Hepatocyte (in vitro differentiated cells): Measurements from ENCODE around the gene PTGES. TPM values are rescaled to one million over a fixed set of nuclear protein-coding genes. Genes with fewer than 3 reads are reported as not detected.

Experiments
- DNase-seq: peaks from one replicate; pipeline ENCODE4 v3.0.0-alpha.2; 2016; ENCODE audit warnings: low spot score
- H2AFZ ChIP-seq: fragments of 200-600 bp; sonication (generic); 2 replicates; pipeline ENCODE4 v1.6.0; 2016; ENCODE audit warnings: antibody characterized with exemption, mild to moderate bottlenecking
- H3K27ac ChIP-seq: fragments of 200-600 bp; sonication (generic); 2 replicates; pipeline ENCODE4 v1.5.1; 2016; ENCODE audit warnings: mild to moderate bottlenecking
- H3K27me3 ChIP-seq: fragments of 200-600 bp; sonication (generic); 2 replicates; pipeline ENCODE4 v1.6.1; 2016
- H3K36me3 ChIP-seq: fragments of 200-600 bp; sonication (generic); replicated peaks from 2 replicates; pipeline ENCODE4 v1.5.1; 2016; ENCODE audit warnings: low read depth; ENCODE audit not compliant: insufficient read depth
- H3K4me1 ChIP-seq: fragments of 200-600 bp; sonication (generic); 2 replicates; pipeline ENCODE4 v1.5.1; 2016; ENCODE audit warnings: mild to moderate bottlenecking, moderate library complexity; ENCODE audit not compliant: insufficient read depth
- H3K4me2 ChIP-seq: fragments of 200-600 bp; sonication (generic); 2 replicates; pipeline ENCODE4 v1.6.0; 2016
- H3K4me3 ChIP-seq: fragments of 200-600 bp; sonication (generic); 2 replicates; pipeline ENCODE4 v1.5.1; 2016; ENCODE audit warnings: mild to moderate bottlenecking
- H3K79me2 ChIP-seq: fragments of 200-600 bp; sonication (generic); 2 replicates; pipeline ENCODE4 v1.6.0; 2017; ENCODE audit warnings: mild to moderate bottlenecking
- H3K9me2 ChIP-seq: fragments of 200-600 bp; sonication (generic); replicated peaks from 2 replicates; pipeline ENCODE4 v1.6.0; 2017; ENCODE audit warnings: mild to moderate bottlenecking; ENCODE audit not compliant: insufficient read depth
- H3K9me3 ChIP-seq: fragments of 200-600 bp; sonication (generic); 2 replicates; pipeline ENCODE4 v1.5.1; 2016; ENCODE audit warnings: low read depth, mild to moderate bottlenecking
- H4K20me1 ChIP-seq: fragments of 200-600 bp; sonication (generic); 2 replicates; pipeline ENCODE4 v1.6.0; 2016; ENCODE audit warnings: mild to moderate bottlenecking; ENCODE audit not compliant: insufficient read depth, poor library complexity, severe bottlenecking
- EZH2 ChIP-seq: fragments of 200-600 bp; sonication (generic); IDR thresholded peaks from 2 replicates; pipeline ENCODE4 v1.6.1; 2016; ENCODE audit warnings: antibody characterized with exemption, mild to moderate bottlenecking, borderline replicate concordance
- EZH2phosphoT487 ChIP-seq: fragments of 200-600 bp; sonication (generic); IDR thresholded peaks from one replicate; pipeline ENCODE4 v1.6.1; 2018; ENCODE audit warnings: antibody characterized with exemption, mild to moderate bottlenecking, low read depth, moderate library complexity; ENCODE audit not compliant: unreplicated experiment, severe bottlenecking
- WGBS: methylation state at CpG from one replicate; pipeline ENCODE4 v1.1.6; 2016; ENCODE audit warnings: low lambda C conversion rate; ENCODE audit errors: missing lambda C conversion rate; 5-methylcytosine and 5-hydroxymethylcytosine counted together
- polyA plus RNA-seq: library from polyadenylated mRNA; unstranded; fragments of >200 nt; fragmentation: Nextera tagmentation; extraction: Ambion mirVana; gene quantifications from 2 replicates; pipeline ENCODE4 v1.2.1, GENCODE V29; 2016
- total RNA-seq: library from RNA; depleted of rRNA; stranded (reverse); fragments of >200 nt; gene quantifications from 2 replicates; pipeline ENCODE4 v1.2.3, GENCODE V29; 2014
- TF ChIP-seq, protein P1 (sequence below): fragments of 200-600 bp; sonication (generic); IDR thresholded peaks from 2 replicates; pipeline ENCODE4 v1.5.1; 2016; ENCODE audit warnings: antibody characterized with exemption, mild to moderate bottlenecking; ENCODE audit not compliant: poor library complexity

The PTGES gene
- total and polyA plus RNA-seq, 2 experiments from 2014 or later: 26.4 to 94.9 TPM

- H4K20me1 ChIP-seq: no peaks in the 10 kb centered on the region
- H2AFZ ChIP-seq: no peak overlapping the region
- no peaks in the 10 kb centered on the region for H3K27me3 ChIP-seq
- WGBS: 86% methylated on average over 25 of the region's 25 CpGs
- TF ChIP-seq, protein P1, sequence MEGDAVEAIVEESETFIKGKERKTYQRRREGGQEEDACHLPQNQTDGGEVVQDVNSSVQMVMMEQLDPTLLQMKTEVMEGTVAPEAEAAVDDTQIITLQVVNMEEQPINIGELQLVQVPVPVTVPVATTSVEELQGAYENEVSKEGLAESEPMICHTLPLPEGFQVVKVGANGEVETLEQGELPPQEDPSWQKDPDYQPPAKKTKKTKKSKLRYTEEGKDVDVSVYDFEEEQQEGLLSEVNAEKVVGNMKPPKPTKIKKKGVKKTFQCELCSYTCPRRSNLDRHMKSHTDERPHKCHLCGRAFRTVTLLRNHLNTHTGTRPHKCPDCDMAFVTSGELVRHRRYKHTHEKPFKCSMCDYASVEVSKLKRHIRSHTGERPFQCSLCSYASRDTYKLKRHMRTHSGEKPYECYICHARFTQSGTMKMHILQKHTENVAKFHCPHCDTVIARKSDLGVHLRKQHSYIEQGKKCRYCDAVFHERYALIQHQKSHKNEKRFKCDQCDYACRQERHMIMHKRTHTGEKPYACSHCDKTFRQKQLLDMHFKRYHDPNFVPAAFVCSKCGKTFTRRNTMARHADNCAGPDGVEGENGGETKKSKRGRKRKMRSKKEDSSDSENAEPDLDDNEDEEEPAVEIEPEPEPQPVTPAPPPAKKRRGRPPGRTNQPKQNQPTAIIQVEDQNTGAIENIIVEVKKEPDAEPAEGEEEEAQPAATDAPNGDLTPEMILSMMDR: no peak
- TF ChIP-seq EZH2 (no peak), EZH2phosphoT487 (no peak)
- no peaks in the 10 kb centered on the region for H3K9me3 ChIP-seq
- DNase-seq: no peak
- no peaks in the 10 kb centered on the region for H3K36me3 ChIP-seq
- no peak overlapping the region for H3K27ac ChIP-seq
- no peaks in the 10 kb centered on the region for H3K9me2 ChIP-seq
- no peaks in the 10 kb centered on the region for H3K79me2 ChIP-seq
- H3K4me2 ChIP-seq: no peak overlapping the region
- no peak overlapping the region for H3K4me3 ChIP-seq
- H3K4me1 ChIP-seq: no peaks in the 10 kb centered on the region
These were observed 31.8 kb downstream of the PTGES start for GRCh38 chr9:129720865-129721545.

DNA sequence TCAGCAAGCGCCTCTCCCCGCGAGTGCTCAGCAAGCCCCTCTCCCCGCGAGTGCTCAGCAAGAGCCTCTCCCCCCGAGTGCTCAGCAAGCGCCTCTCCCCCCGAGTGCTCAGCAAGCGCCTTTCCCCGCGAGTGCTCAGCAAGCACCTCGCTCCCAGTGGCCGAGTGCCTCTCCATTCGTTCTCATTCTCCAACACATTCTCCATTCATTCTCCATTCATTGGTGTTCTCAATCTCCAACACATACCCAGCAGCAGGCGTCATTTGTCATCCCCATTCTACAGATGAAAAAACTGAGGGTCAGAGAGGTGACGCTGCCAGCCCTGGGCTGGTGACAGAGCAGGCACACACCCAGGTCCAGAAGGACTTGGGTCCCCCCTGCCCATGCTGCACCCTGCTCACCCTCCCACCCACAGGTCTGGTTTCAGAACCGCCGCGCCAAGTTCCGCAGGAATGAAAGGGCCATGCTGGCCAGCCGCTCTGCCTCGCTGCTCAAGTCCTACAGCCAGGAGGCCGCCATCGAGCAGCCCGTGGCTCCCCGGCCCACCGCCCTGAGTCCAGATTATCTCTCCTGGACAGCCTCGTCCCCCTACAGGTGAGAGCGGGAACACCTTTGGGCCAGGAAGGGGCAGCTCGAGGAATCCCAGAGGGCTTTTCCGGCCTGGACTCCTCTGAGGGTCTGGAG lies 32.5 kb downstream of the PTGES start:
- Histone ChIP-seq H4K20me1 (no peaks in the 10 kb centered on the region), H3K79me2 (no peaks in the 10 kb centered on the region), H3K9me2 (no peaks in the 10 kb centered on the region), H3K27ac (no peak overlapping the region), H2AFZ (no peak overlapping the region), H3K9me3 (no peaks in the 10 kb centered on the region), H3K4me2 (no peak overlapping the region), H3K27me3 (no peaks in the 10 kb centered on the region), H3K4me1 (no peaks in the 10 kb centered on the region), H3K36me3 (no peaks in the 10 kb centered on the region), H3K4me3 (no peak overlapping the region)
- DNase-seq: no peak
- 79% methylated on average over 27 of the region's 31 CpGs for WGBS
- TF ChIP-seq, protein P1: peak; percentile 10
- TF ChIP-seq EZH2phosphoT487: no peak
- no peak for TF ChIP-seq EZH2

GRCh38 chr9:129719135-129719534 lies 33.7 kb downstream of the PTGES start:
- H3K9me3 ChIP-seq: no peaks in the 10 kb centered on the region
- no peaks in the 10 kb centered on the region for H3K36me3 ChIP-seq
- H2AFZ ChIP-seq: no peak overlapping the region
- H4K20me1 ChIP-seq: no peaks in the 10 kb centered on the region
- no peaks in the 10 kb centered on the region for H3K9me2 ChIP-seq
- WGBS: 85% methylated on average over 37 of the region's 38 CpGs
- no peaks in the 10 kb centered on the region for H3K4me1 ChIP-seq
- H3K4me3 ChIP-seq: no peak overlapping the region
- H3K27ac ChIP-seq: no peak overlapping the region
- DNase-seq: no peak
- no peaks in the 10 kb centered on the region for H3K27me3 ChIP-seq
- no peak overlapping the region for H3K4me2 ChIP-seq
- TF ChIP-seq, protein P1: no peak
- TF ChIP-seq EZH2: no peak
- TF ChIP-seq EZH2phosphoT487: no peak
- H3K79me2 ChIP-seq: no peaks in the 10 kb centered on the region
